Measurements from ENCODE around the gene FOXP2. TPM values are rescaled to one million over a fixed set of nuclear protein-coding genes. Genes with fewer than 3 reads are reported as not detected.

The FOXP2 gene
- total and polyA plus RNA-seq, 10 of the 15 experiments (the other 5 are each of a cell fraction or from before 2014, with no cell fraction given), result 0.99 to 2.5 (median 1.8) TPM

DNA sequence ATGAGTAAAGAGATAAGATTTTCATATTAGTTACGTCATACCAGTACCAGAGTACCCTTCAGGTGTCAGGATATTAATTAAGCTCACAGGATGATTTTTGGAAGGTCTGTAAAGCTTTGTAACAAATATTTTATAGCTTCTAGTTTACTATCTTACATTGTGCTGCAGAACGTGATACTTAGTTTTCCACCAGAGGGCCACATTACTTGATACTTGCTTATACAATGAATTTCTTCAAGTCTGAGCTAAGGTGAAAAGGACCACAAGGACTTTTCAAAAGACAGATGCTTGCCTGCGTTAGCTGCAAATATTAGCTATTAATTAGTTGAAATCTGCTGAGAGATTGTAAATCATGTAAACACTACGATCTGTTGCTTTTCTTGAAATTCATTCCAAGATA is 12.2 kb downstream of the FOXP2 start:
- no peaks in the 10 kb centered on the region for H3K79me2 ChIP-seq (ENCODE audit: control insufficient read depth, insufficient read depth, low read length)
- in situ Hi-C loops (cut with MboI) (no loop called here), intact Hi-C loops (cut with micrococcal nuclease; ENCODE audit: unreplicated experiment) (loop anchor here (2.0 kb wide), 1 partner anchor 236 kb away; no protein-coding TSS in a partner anchor)
- no peak overlapping the region for H3K4me3 ChIP-seq
- no peaks in the 10 kb centered on the region for H3K4me1 ChIP-seq (ENCODE audit: control insufficient read depth, insufficient read depth, low read length)
- DNase-seq (ENCODE audit: low read depth, low spot score) (no peak), ATAC-seq (peak; percentile 69), FAIRE-seq (no peak)
- H4K20me1 ChIP-seq (ENCODE audit: control insufficient read depth, insufficient read depth), result no peaks in the 10 kb centered on the region
- ChIA-PET CTCF (interaction anchor here (0.8 to 4.7 kb wide), 12 partner anchors 9 to 790 kb away, joined by 3 to 48 read pairs (median 4); partner anchors contain the start of gene FOXP2), SMC1A (ENCODE audit: uncharacterized antibody, unreplicated experiment) (interaction anchor here (0.8 to 3.5 kb wide), 10 partner anchors 11 to 352 kb away, joined by 3 to 29 read pairs (median 4); no protein-coding TSS in a partner anchor), RAD21 (ENCODE audit: unreplicated experiment) (interaction anchor here (0.5 to 4.3 kb wide), 11 partner anchors 11 to 1050 kb away, joined by 3 to 24 read pairs (median 4); partner anchors contain the start of gene FOXP2), POLR2A (interaction anchor here (0.5 kb wide), 1 partner anchor 236 kb away, joined by 4 read pairs; no protein-coding TSS in a partner anchor)
- no peak overlapping the region for H3K9ac ChIP-seq (ENCODE audit: control insufficient read depth, insufficient read depth, low read length)
- no peak overlapping the region for H3K4me2 ChIP-seq (ENCODE audit: control insufficient read depth, insufficient read depth)
- BruUV-seq (replicated peaks), result no TSS peak
- no peaks in the 10 kb centered on the region for H3K27me3 ChIP-seq (replicated peaks in 1 of 2; ENCODE audit: control insufficient read depth in 2 of 2, insufficient read depth in 2 of 2, low read length in 1 of 2)
- WGBS (ENCODE audit: insufficient coverage, insufficient replicate concordance, low lambda C conversion rate, missing lambda C conversion rate), result 19% methylated on average over 4 of the region's 4 CpGs
- no peak overlapping the region for H2AFZ ChIP-seq (ENCODE audit: control insufficient read depth, low read depth, low read length)
- no peaks in the 10 kb centered on the region for H3K36me3 ChIP-seq (ENCODE audit: control insufficient read depth in 2 of 2, insufficient read depth in 2 of 2, low read length in 1 of 2)
- no peak overlapping the region for H3K27ac ChIP-seq (ENCODE audit: control insufficient read depth, insufficient read depth)
- TF ChIP-seq SMC3 (IDR thresholded peaks at IDR 0.05; ENCODE audit: borderline replicate concordance, low read length) (peak; percentile 36; the same call in 1 of the 2 replicates), ZSCAN29 (IDR thresholded peaks at IDR 0.05) (no peak), RAD21 (IDR thresholded peaks at IDR 0.05; ENCODE audit: insufficient read depth, low read depth, low read length) (peak; percentile 54), MTA2 (IDR thresholded peaks at IDR 0.05; ENCODE audit: low read depth) (no peak)
- H3K9me3 ChIP-seq (replicated peaks; ENCODE audit: control insufficient read depth, insufficient read depth, low read length), result no peaks in the 10 kb centered on the region

DNA sequence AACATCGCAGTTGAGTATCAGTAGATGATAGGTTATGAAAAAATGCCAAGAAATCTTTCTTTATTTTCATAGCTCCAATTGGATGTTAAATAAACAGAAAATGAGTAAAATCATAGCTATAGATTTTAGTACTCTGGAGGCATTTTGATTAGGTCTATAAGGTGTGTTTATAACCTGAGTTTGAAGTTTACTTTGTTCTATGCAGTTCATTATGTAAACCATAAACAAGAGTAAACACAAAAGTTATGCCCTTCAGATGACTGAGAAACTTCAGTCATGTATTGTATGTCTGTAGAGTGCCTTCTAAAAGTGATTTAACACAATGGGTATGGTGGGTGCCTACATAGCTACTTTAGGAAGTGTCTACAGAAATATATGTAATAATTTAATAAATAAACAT is 13.6 kb downstream of the FOXP2 start:
- Histone ChIP-seq H3K4me1 (ENCODE audit: control insufficient read depth, insufficient read depth, low read length) (no peaks in the 10 kb centered on the region), H3K36me3 (ENCODE audit: control insufficient read depth in 2 of 2, insufficient read depth in 2 of 2, low read length in 1 of 2) (no peaks in the 10 kb centered on the region), H2AFZ (ENCODE audit: control insufficient read depth, low read depth, low read length) (no peak overlapping the region), H4K20me1 (ENCODE audit: control insufficient read depth, insufficient read depth) (no peaks in the 10 kb centered on the region), H3K4me2 (ENCODE audit: control insufficient read depth, insufficient read depth) (no peak overlapping the region), H3K9ac (ENCODE audit: control insufficient read depth, insufficient read depth, low read length) (no peak overlapping the region), H3K4me3 (no peak overlapping the region), H3K27me3 (replicated peaks in 1 of 2; ENCODE audit: control insufficient read depth in 2 of 2, insufficient read depth in 2 of 2, low read length in 1 of 2) (no peaks in the 10 kb centered on the region), H3K9me3 (replicated peaks; ENCODE audit: control insufficient read depth, insufficient read depth, low read length) (no peaks in the 10 kb centered on the region), H3K27ac (ENCODE audit: control insufficient read depth, insufficient read depth) (no peak overlapping the region), H3K79me2 (ENCODE audit: control insufficient read depth, insufficient read depth, low read length) (no peaks in the 10 kb centered on the region)
- no TSS peak for BruUV-seq (replicated peaks)
- DNase-seq (ENCODE audit: low read depth, low spot score), result no peak
- ChIA-PET SMC1A (ENCODE audit: uncharacterized antibody, unreplicated experiment) (interaction anchor here (0.9 to 3.5 kb wide), 7 partner anchors 11 to 239 kb away, joined by 3 to 29 read pairs (median 5); no protein-coding TSS in a partner anchor), POLR2A (no interaction called here), CTCF (interaction anchor here (1.3 to 4.7 kb wide), 5 partner anchors 10 to 235 kb away, joined by 4 to 48 read pairs (median 16); partner anchors contain the start of gene FOXP2), RAD21 (ENCODE audit: unreplicated experiment) (interaction anchor here (2.6 to 4.3 kb wide), 2 partner anchors 233 to 235 kb away, joined by 19 to 24 read pairs; no protein-coding TSS in a partner anchor)
- intact Hi-C loops (cut with micrococcal nuclease; ENCODE audit: unreplicated experiment), result no loop called here
- in situ Hi-C loops (cut with MboI), result no loop called here
- no peak for FAIRE-seq
- WGBS (ENCODE audit: insufficient coverage, insufficient replicate concordance, low lambda C conversion rate, missing lambda C conversion rate), result 42% methylated on average over 1 of the region's 1 CpG
- ATAC-seq, result no peak
- TF ChIP-seq KAT2A (conservative IDR thresholded peaks at IDR 0.05; ENCODE audit: control insufficient read depth, low read depth, low read length), result no peak
- no peak for TF ChIP-seq NFYA (IDR thresholded peaks at IDR 0.05; ENCODE audit: borderline replicate concordance, low read depth, low read length)
- TF ChIP-seq NFIC (IDR thresholded peaks at IDR 0.05; ENCODE audit: low read depth, low read length), result no peak
- TF ChIP-seq SKIL (IDR thresholded peaks at IDR 0.05; ENCODE audit: low read depth, poor library complexity, severe bottlenecking), result no peak
- no peak for TF ChIP-seq RAD21 (IDR thresholded peaks at IDR 0.05; ENCODE audit: insufficient read depth, low read depth, low read length)
- TF ChIP-seq, protein P1, sequence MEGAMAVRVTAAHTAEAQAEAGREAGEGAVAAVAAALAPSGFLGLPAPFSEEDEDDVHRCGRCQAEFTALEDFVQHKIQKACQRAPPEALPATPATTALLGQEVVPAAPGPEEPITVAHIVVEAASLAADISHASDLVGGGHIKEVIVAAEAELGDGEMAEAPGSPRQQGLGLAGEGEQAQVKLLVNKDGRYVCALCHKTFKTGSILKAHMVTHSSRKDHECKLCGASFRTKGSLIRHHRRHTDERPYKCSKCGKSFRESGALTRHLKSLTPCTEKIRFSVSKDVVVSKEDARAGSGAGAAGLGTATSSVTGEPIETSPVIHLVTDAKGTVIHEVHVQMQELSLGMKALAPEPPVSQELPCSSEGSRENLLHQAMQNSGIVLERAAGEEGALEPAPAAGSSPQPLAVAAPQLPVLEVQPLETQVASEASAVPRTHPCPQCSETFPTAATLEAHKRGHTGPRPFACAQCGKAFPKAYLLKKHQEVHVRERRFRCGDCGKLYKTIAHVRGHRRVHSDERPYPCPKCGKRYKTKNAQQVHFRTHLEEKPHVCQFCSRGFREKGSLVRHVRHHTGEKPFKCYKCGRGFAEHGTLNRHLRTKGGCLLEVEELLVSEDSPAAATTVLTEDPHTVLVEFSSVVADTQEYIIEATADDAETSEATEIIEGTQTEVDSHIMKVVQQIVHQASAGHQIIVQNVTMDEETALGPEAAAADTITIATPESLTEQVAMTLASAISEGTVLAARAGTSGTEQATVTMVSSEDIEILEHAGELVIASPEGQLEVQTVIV (IDR thresholded peaks at IDR 0.05; ENCODE audit: borderline replicate concordance, partially characterized antibody), result no peak
- TF ChIP-seq STAT3 (IDR thresholded peaks at IDR 0.05; ENCODE audit: low read depth, low read length), result no peak
- TF ChIP-seq ZZZ3 (IDR thresholded peaks at IDR 0.05; ENCODE audit: control insufficient read depth, insufficient read length, low read depth), result no peak
- no peak for TF ChIP-seq SMAD1 (IDR thresholded peaks at IDR 0.05; ENCODE audit: low read depth, partially characterized antibody)

Measured in GM12878 (cell line).